ENCODE measurements around the gene C1GALT1. TPM values are rescaled to one million over a fixed set of nuclear protein-coding genes. Genes with fewer than 3 reads are reported as not detected.

C1GALT1 gene
- total and polyA plus RNA-seq, 2 donors (not counting 3 experiments of a cell fraction or from before 2014, with no cell fraction given), result 18.3 to 31.1 TPM

DNA sequence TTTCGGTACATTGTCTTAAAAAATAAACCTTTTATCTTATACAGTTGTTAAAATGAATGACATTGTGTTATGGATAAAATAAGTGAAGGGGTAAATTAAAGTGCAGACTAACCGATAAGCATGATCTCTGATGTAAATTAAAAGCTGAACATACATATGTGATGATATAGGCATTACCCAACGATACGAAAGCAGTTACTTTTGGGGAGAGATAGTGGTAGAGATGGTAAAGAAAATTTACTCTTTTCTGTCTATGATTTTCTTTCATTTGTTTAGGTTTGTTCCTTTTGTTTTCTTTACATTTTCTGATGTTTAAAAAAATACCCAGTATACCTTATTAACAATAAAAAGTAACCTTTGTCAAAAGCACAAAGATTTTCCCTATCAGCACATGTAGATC is 6.4 kb downstream of the C1GALT1 start:
- TF ChIP-seq EZH2 (IDR thresholded peaks at IDR 0.05; ENCODE audit: borderline replicate concordance, low read depth, low read length, severe bottlenecking) (no peak), POLR2A (IDR thresholded peaks at IDR 0.05; ENCODE audit: low read depth, low read length) (no peak), GATA2 (IDR thresholded peaks at IDR 0.05; ENCODE audit: insufficient read depth, insufficient read length, low read depth, low read length) (no peak), FOS (IDR thresholded peaks at IDR 0.05; ENCODE audit: borderline replicate concordance, insufficient read depth, low read length) (no peak), POLR2AphosphoS5 (IDR thresholded peaks at IDR 0.05; ENCODE audit: insufficient read depth, low read depth, low read length) (no peak), JUN (IDR thresholded peaks at IDR 0.05; ENCODE audit: borderline replicate concordance, insufficient read depth, insufficient read length, low read depth) (no peak)
- TF ChIP-seq, protein P1, sequence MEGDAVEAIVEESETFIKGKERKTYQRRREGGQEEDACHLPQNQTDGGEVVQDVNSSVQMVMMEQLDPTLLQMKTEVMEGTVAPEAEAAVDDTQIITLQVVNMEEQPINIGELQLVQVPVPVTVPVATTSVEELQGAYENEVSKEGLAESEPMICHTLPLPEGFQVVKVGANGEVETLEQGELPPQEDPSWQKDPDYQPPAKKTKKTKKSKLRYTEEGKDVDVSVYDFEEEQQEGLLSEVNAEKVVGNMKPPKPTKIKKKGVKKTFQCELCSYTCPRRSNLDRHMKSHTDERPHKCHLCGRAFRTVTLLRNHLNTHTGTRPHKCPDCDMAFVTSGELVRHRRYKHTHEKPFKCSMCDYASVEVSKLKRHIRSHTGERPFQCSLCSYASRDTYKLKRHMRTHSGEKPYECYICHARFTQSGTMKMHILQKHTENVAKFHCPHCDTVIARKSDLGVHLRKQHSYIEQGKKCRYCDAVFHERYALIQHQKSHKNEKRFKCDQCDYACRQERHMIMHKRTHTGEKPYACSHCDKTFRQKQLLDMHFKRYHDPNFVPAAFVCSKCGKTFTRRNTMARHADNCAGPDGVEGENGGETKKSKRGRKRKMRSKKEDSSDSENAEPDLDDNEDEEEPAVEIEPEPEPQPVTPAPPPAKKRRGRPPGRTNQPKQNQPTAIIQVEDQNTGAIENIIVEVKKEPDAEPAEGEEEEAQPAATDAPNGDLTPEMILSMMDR (IDR thresholded peaks at IDR 0.05; ENCODE audit: extremely low read depth in 1 of 2, insufficient read depth in 1 of 2, low read depth in 1 of 2, low read length in 2 of 2), result no peak
- H3K4me1 ChIP-seq (ENCODE audit: control insufficient read depth, extremely low read depth, insufficient read depth, low read length), result peaks cover 7% of the 10 kb centered on the region
- H4K20me1 ChIP-seq (replicated peaks; ENCODE audit: control insufficient read depth, extremely low read depth, insufficient read depth, low read length), result peaks cover 2% of the 10 kb centered on the region
- H3K9me3 ChIP-seq (replicated peaks; ENCODE audit: control insufficient read depth, insufficient read depth, low read length), result no peaks in the 10 kb centered on the region
- no peak overlapping the region for H2AFZ ChIP-seq (ENCODE audit: low read depth, low read length)
- no peak overlapping the region for H3K4me3 ChIP-seq (replicated peaks in 1 of 3; ENCODE audit: insufficient read depth in 1 of 3, low read depth in 1 of 3, low read length in 3 of 3)
- H3K9me1 ChIP-seq (replicated peaks; ENCODE audit: control insufficient read depth, extremely low read depth, insufficient read depth, low read length), result peaks cover 3% of the 10 kb centered on the region
- no peak overlapping the region for H3K4me2 ChIP-seq (ENCODE audit: insufficient read depth, low read length)
- no peaks in the 10 kb centered on the region for H3K36me3 ChIP-seq (ENCODE audit: control insufficient read depth in 2 of 2, extremely low read depth in 1 of 2, insufficient read depth in 2 of 2, low read length in 2 of 2)
- H3K27me3 ChIP-seq (ENCODE audit: control insufficient read depth in 2 of 2, insufficient read depth in 2 of 2, low read length in 2 of 2), result no peaks in the 10 kb centered on the region
- dilution Hi-C loops (cut with MboI; ENCODE audit: extremely low pct_ligation_motif_present, low sequenced_read_pairs) (no loop called here), intact Hi-C loops (cut with micrococcal nuclease) (no loop called here)
- FAIRE-seq, result no peak
- DNase-seq (ENCODE audit: low read depth, low spot score), result no peak
- no peak overlapping the region for H3K9ac ChIP-seq (replicated peaks; ENCODE audit: extremely low read depth, insufficient read depth, low read length)
- H3K27ac ChIP-seq (ENCODE audit: insufficient read depth, low read depth, low read length), result no peak overlapping the region
- no TSS peak for BruUV-seq (replicated peaks)
- ChIA-PET POLR2A (no interaction called here), CTCF (no interaction called here)
- H3K79me2 ChIP-seq (ENCODE audit: control insufficient read depth, insufficient read depth, low read length), result peaks cover 87% of the 10 kb centered on the region

All from endothelial cell of umbilical vein (primary cell).